ENCODE measurements around the gene ATE1. TPM values are rescaled to one million over a fixed set of nuclear protein-coding genes. Genes with fewer than 3 reads are reported as not detected.
"Not testable (repeated sequence)": the region's sequence is repeated elsewhere in the genome, so short reads cannot be mapped to it uniquely, and the experiment has no call there.

The ATE1 gene
- total RNA-seq, 1 donor from 2014 or later, result 33.0 TPM

- Mint-ChIP-seq H3K27me3 (ENCODE audit: low read depth) (peaks cover 3% of the 10 kb centered on the region), H3K4me3 (no peak overlapping the region)
Measured at GRCh38 chr10:121708728-121709674, 218.8 kb downstream of the ATE1 start.

GRCh38 chr10:121702351-121703320, 225.2 kb downstream of the ATE1 start:
- TF ChIP-seq, protein P1, sequence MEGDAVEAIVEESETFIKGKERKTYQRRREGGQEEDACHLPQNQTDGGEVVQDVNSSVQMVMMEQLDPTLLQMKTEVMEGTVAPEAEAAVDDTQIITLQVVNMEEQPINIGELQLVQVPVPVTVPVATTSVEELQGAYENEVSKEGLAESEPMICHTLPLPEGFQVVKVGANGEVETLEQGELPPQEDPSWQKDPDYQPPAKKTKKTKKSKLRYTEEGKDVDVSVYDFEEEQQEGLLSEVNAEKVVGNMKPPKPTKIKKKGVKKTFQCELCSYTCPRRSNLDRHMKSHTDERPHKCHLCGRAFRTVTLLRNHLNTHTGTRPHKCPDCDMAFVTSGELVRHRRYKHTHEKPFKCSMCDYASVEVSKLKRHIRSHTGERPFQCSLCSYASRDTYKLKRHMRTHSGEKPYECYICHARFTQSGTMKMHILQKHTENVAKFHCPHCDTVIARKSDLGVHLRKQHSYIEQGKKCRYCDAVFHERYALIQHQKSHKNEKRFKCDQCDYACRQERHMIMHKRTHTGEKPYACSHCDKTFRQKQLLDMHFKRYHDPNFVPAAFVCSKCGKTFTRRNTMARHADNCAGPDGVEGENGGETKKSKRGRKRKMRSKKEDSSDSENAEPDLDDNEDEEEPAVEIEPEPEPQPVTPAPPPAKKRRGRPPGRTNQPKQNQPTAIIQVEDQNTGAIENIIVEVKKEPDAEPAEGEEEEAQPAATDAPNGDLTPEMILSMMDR (IDR thresholded peaks at IDR 0.05; ENCODE audit: unreplicated experiment), result no peak
- H3K36me3 Mint-ChIP-seq, result no peaks in the 10 kb centered on the region
- peaks cover 6% of the 10 kb centered on the region for H3K4me1 Mint-ChIP-seq
- no peak overlapping the region for H3K27ac Mint-ChIP-seq
- no peaks in the 10 kb centered on the region for H3K27me3 Mint-ChIP-seq (ENCODE audit: low read depth)
- no peak overlapping the region for H3K4me3 Mint-ChIP-seq
- peaks cover 5% of the 10 kb centered on the region for H3K9me3 Mint-ChIP-seq
- no peak for DNase-seq (ENCODE audit: low spot score in 2 of 2, unreplicated experiment in 2 of 2)

More at GRCh38 chr10:121708728-121709674, 218.8 kb downstream of the ATE1 start:
- DNase-seq (ENCODE audit: low spot score in 2 of 2, unreplicated experiment in 2 of 2), result no peak
- H3K36me3 Mint-ChIP-seq, result no peaks in the 10 kb centered on the region
- peaks cover 10% of the 10 kb centered on the region for H3K4me1 Mint-ChIP-seq
- TF ChIP-seq, protein P1 (IDR thresholded peaks at IDR 0.05; ENCODE audit: unreplicated experiment), result peak; percentile 23
- H3K27ac Mint-ChIP-seq, result no peak overlapping the region
- H3K9me3 Mint-ChIP-seq, result peaks cover 7% of the 10 kb centered on the region

DNA sequence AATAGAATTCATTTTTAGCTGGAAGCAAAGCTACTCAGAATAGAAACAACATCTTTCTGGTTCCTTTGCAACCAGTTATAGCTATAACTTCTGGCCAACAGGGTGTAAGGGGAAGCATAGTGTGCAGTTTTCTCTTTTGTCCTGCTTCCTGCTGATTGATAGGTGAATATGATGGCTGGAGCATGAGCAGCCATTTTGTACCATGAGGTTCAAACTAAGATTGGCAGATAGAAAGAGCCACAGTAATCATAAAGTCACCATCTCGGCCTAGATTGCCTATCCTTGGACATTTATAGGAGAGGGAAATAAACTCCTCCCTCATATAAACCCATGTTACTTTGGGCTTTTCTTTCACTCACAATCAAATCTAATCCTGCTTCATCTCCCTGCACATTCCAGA, 227.4 kb downstream of the ATE1 start:
- Mint-ChIP-seq H3K4me3 (no peak overlapping the region), H3K9me3 (peaks cover 5% of the 10 kb centered on the region), H3K27ac (no peak overlapping the region), H3K4me1 (peaks cover 14% of the 10 kb centered on the region), H3K36me3 (no peaks in the 10 kb centered on the region), H3K27me3 (ENCODE audit: low read depth) (no peaks in the 10 kb centered on the region)
- DNase-seq (ENCODE audit: low spot score in 2 of 2, unreplicated experiment in 2 of 2), result no peak
- TF ChIP-seq, protein P1 (IDR thresholded peaks at IDR 0.05; ENCODE audit: unreplicated experiment), result no peak

DNA sequence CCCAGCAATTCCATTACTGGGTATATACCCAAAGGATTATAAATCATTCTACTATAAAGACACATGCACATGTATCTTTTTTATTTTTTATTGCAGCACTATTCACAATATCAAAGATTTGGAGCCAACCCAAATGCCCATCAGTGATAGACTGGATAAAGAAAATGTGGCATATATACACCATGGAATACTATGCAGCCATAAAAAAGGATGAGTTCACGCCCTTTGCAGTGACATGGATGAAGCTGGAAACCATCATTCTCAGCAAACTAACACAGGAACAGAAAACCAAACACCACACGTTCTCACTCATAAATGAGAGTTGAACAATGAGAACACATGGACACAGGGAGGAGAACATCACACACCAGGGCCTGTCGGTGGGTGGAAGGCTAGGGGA, 228.1 kb downstream of the ATE1 start:
- H3K4me1 Mint-ChIP-seq, result peaks cover 21% of the 10 kb centered on the region
- H3K9me3 Mint-ChIP-seq; H3K27ac Mint-ChIP-seq; H3K4me3 Mint-ChIP-seq; H3K36me3 Mint-ChIP-seq; DNase-seq (ENCODE audit: low spot score in 2 of 2, unreplicated experiment in 2 of 2); H3K27me3 Mint-ChIP-seq (ENCODE audit: low read depth): not testable (repeated sequence)

DNA sequence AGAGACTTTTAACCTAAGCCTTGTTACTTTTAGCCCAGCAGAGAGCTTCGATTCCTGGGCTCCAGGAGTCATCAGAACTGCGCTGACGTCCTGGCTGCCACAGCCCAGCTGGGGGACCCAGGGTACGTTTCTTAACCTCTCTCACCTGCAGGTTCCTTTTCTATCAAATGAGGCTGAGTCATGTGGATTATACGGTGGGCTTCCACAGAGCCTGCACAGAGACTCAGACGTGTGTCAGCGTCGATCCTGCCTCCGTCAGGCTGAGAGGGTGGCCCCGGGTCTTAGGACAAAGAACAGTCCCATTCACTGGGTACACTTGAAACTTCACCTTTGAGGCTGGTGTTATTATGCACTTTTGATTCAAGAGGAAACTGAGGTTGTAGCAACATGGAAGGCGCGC, 228.9 kb downstream of the ATE1 start:
- Mint-ChIP-seq H3K27me3 (ENCODE audit: low read depth) (no peaks in the 10 kb centered on the region), H3K4me3 (no peak overlapping the region), H3K36me3 (no peaks in the 10 kb centered on the region), H3K27ac (no peak overlapping the region), H3K4me1 (peaks cover 26% of the 10 kb centered on the region), H3K9me3 (peaks cover 5% of the 10 kb centered on the region)
- DNase-seq (ENCODE audit: low spot score in 2 of 2, unreplicated experiment in 2 of 2), result no peak
- TF ChIP-seq, protein P1 (IDR thresholded peaks at IDR 0.05; ENCODE audit: unreplicated experiment), result no peak

All from mesothelial cell of epicardium (in vitro differentiated cells).